Ascending aorta (tissue), 2 donors: Measurements from ENCODE around the gene ELF3. TPM values are rescaled to one million over a fixed set of nuclear protein-coding genes. Genes with fewer than 3 reads are reported as not detected.

ENCODE experiments used
- DNase-seq, 2 donors: peaks; one replicate each; pipeline ENCODE4 v3.0.0-alpha.2; 2019; ENCODE audit warnings: low spot score in 2 of 2
- H3K27ac ChIP-seq, 2 donors: fragments of 200-600 bp; sonication (generic); one replicate each; pipeline ENCODE4 v1.5.1; 2016 to 2017; ENCODE audit warnings: mild to moderate bottlenecking in 1 of 2
- H3K27me3 ChIP-seq: fragments of 200-600 bp; sonication (generic); one replicate; pipeline ENCODE4 v1.5.1; 2017
- H3K36me3 ChIP-seq, 2 donors: fragments of 200-600 bp; sonication (generic); one replicate each; pipeline ENCODE4 v1.5.1; 2016
- H3K4me1 ChIP-seq, 2 donors: fragments of 200-600 bp; sonication (generic); one replicate each; pipeline ENCODE4 v1.5.1; 2016 to 2017; ENCODE audit warnings: mild to moderate bottlenecking in 1 of 2
- H3K4me3 ChIP-seq, 2 donors: fragments of 200-600 bp; sonication (generic); one replicate each; pipeline ENCODE4 v1.5.1; 2016 to 2017; ENCODE audit warnings: mild to moderate bottlenecking in 1 of 2
- H3K9me3 ChIP-seq, 2 donors: fragments of 200-600 bp; sonication (generic); one replicate each; pipeline ENCODE4 v1.5.1; 2016
- CTCF ChIP-seq, 3 experiments: fragments of 200-600 bp in 2 of 3; fragments of 450-650 bp in 1 of 3; sonication (generic) in 2 of 3; IDR thresholded peaks; one replicate each; pipeline ENCODE4 v1.5.1; 2016 to 2019; ENCODE audit warnings: antibody characterized with exemption in 3 of 3, mild to moderate bottlenecking in 1 of 3, moderate library complexity in 1 of 3
- intact Hi-C: fragments of 100-400 bp; cut with DNase I; formaldehyde crosslinking; loops from one replicate; pipeline ENCODE4 v1.15.1; 2023
- total RNA-seq: library from RNA; depleted of rRNA; stranded (reverse); fragments of >200 nt; gene quantifications from one replicate; pipeline ENCODE4 v1.1.0, GENCODE V29; 2016

ELF3 gene
- total RNA-seq, 1 donor from 2014 or later, result 0.96 TPM

- H3K27me3 ChIP-seq, result no peaks in the 10 kb centered on the region
- no peak overlapping the region for H3K4me3 ChIP-seq
- H3K36me3 ChIP-seq, result peaks cover 65 to 80% of the 10 kb centered on the region in 2 donors
- intact Hi-C loops, result no loop called here
- DNase-seq, result no peak
- no peaks in the 10 kb centered on the region for H3K4me1 ChIP-seq
- no peak for TF ChIP-seq CTCF (IDR thresholded peaks at IDR 0.05)
- H3K9me3 ChIP-seq, result no peaks in the 10 kb centered on the region
- H3K27ac ChIP-seq, result no peak overlapping the region
Observed at GRCh38 chr1:202002507-202002906, 7.9 kb upstream of the ELF3 start.

- Histone ChIP-seq H3K36me3 (peaks cover 56 to 68% of the 10 kb centered on the region in 2 donors), H3K4me3 (no peak overlapping the region), H3K9me3 (no peaks in the 10 kb centered on the region), H3K27me3 (no peaks in the 10 kb centered on the region), H3K4me1 (no peaks in the 10 kb centered on the region), H3K27ac (no peak overlapping the region)
- no peak for DNase-seq
- no peak for TF ChIP-seq CTCF (IDR thresholded peaks at IDR 0.05)
- intact Hi-C loops, result no loop called here
Observed at GRCh38 chr1:202004711-202005110, 5.7 kb upstream of the ELF3 start.

- Histone ChIP-seq H3K9me3 (no peaks in the 10 kb centered on the region), H3K27me3 (no peaks in the 10 kb centered on the region), H3K4me3 (no peak overlapping the region), H3K27ac (no peak overlapping the region), H3K4me1 (no peaks in the 10 kb centered on the region), H3K36me3 (peaks cover 48 to 56% of the 10 kb centered on the region in 2 donors)
- intact Hi-C loops, result no loop called here
- no peak for DNase-seq
- TF ChIP-seq CTCF (IDR thresholded peaks at IDR 0.05), result peak; percentile 35 to 48 (median 35)
Observed at GRCh38 chr1:202005958-202006357, 4.4 kb upstream of the ELF3 start.

GRCh38 chr1:202007304-202007703 lies 3.1 kb upstream of the ELF3 start:
- no peaks in the 10 kb centered on the region for H3K9me3 ChIP-seq
- no peak for TF ChIP-seq CTCF (IDR thresholded peaks at IDR 0.05)
- H3K27ac ChIP-seq, result no peak overlapping the region
- no peak overlapping the region for H3K4me3 ChIP-seq
- DNase-seq, result no peak
- no peaks in the 10 kb centered on the region for H3K4me1 ChIP-seq
- intact Hi-C loops, result no loop called here
- peaks cover 37 to 43% of the 10 kb centered on the region in 2 donors for H3K36me3 ChIP-seq
- no peaks in the 10 kb centered on the region for H3K27me3 ChIP-seq

- Histone ChIP-seq H3K27ac (no peak overlapping the region), H3K27me3 (no peaks in the 10 kb centered on the region), H3K9me3 (no peaks in the 10 kb centered on the region), H3K4me1 (no peaks in the 10 kb centered on the region), H3K4me3 (no peak overlapping the region), H3K36me3 (peaks cover 31 to 37% of the 10 kb centered on the region in 2 donors)
- DNase-seq, result no peak
- intact Hi-C loops, result loop anchor here (2.0 kb wide), 1 partner anchor 27 kb away; no protein-coding TSS in a partner anchor
- TF ChIP-seq CTCF (IDR thresholded peaks at IDR 0.05), result no peak
Observed at GRCh38 chr1:202007805-202008489, 2.4 kb upstream of the ELF3 start.
